Suppressor macrophage treated with lipopolysaccharide for 1 hour (primary cell): Measurements from ENCODE around the gene BAG3.
"Not testable (repeated sequence)": the region's sequence is repeated elsewhere in the genome, so short reads cannot be mapped to it uniquely, and the experiment has no call there.

Experiments used
- DNase-seq, 3 donors: peaks; one replicate each; pipeline ENCODE4 v3.0.0-alpha.2; 2020 to 2022

Gene BAG3

GRCh38 chr10:119650692-119651513 is at the start of gene BAG3:
TSS of gene BAG3 (plus strand) at chr10:119651380. CDS start at chr10:119651676, 296 bp downstream.
- DNase-seq, result peak; percentile 95 to 97 (median 96)

- peak; percentile 61 to 78 (median 66) for DNase-seq
Measured at GRCh38 chr10:119602241-119603095, 48.7 kb upstream of the BAG3 start.

GRCh38 chr10:119604468-119604867 is 46.7 kb upstream of the BAG3 start:
- peak in 2 of 3 donors; percentile 12 to 53 for DNase-seq

- DNase-seq, result peak; percentile 42 to 73 (median 54)
Measured at GRCh38 chr10:119608316-119609155, 42.6 kb upstream of the BAG3 start.

- DNase-seq, result peak; percentile 27 to 59 (median 58)
Measured at GRCh38 chr10:119609516-119609915, 41.7 kb upstream of the BAG3 start.

- no peak for DNase-seq
Measured at GRCh38 chr10:119611433-119611832, 39.7 kb upstream of the BAG3 start.

- peak; percentile 38 to 58 (median 45) for DNase-seq
Measured at GRCh38 chr10:119613741-119614140, 37.4 kb upstream of the BAG3 start.

GRCh38 chr10:119614686-119615085 is 36.5 kb upstream of the BAG3 start:
- DNase-seq, result no peak

GRCh38 chr10:119616882-119617570 is 34.2 kb upstream of the BAG3 start:
- DNase-seq, result peak; percentile 43 to 66 (median 50)

- no peak for DNase-seq
Measured at GRCh38 chr10:119619215-119619614, 32.0 kb upstream of the BAG3 start.

GRCh38 chr10:119619811-119620210 is 31.4 kb upstream of the BAG3 start:
- not testable (repeated sequence) for DNase-seq

- DNase-seq, result peak in 2 of 3 donors; percentile 25 to 37
Measured at GRCh38 chr10:119620241-119621077, 30.7 kb upstream of the BAG3 start.

GRCh38 chr10:119621078-119621384 is 30.1 kb upstream of the BAG3 start:
- DNase-seq, result no peak

- no peak for DNase-seq
Measured at GRCh38 chr10:119625570-119626280, 25.5 kb upstream of the BAG3 start.

GRCh38 chr10:119630300-119630699 is 20.9 kb upstream of the BAG3 start:
- DNase-seq, result no peak

GRCh38 chr10:119633538-119634218 is 17.5 kb upstream of the BAG3 start:
- DNase-seq, result no peak

GRCh38 chr10:119634219-119634544 is 17.0 kb upstream of the BAG3 start:
- peak; percentile 44 to 60 (median 53) for DNase-seq

- DNase-seq, result no peak
Measured at GRCh38 chr10:119637631-119638030, 13.5 kb upstream of the BAG3 start.

GRCh38 chr10:119638982-119639381 is 12.2 kb upstream of the BAG3 start:
- no peak for DNase-seq

GRCh38 chr10:119640384-119640783 is 10.8 kb upstream of the BAG3 start:
- DNase-seq, result no peak
